ENCODE data around the gene NFAT5.

- TF ChIP-seq, protein P1, sequence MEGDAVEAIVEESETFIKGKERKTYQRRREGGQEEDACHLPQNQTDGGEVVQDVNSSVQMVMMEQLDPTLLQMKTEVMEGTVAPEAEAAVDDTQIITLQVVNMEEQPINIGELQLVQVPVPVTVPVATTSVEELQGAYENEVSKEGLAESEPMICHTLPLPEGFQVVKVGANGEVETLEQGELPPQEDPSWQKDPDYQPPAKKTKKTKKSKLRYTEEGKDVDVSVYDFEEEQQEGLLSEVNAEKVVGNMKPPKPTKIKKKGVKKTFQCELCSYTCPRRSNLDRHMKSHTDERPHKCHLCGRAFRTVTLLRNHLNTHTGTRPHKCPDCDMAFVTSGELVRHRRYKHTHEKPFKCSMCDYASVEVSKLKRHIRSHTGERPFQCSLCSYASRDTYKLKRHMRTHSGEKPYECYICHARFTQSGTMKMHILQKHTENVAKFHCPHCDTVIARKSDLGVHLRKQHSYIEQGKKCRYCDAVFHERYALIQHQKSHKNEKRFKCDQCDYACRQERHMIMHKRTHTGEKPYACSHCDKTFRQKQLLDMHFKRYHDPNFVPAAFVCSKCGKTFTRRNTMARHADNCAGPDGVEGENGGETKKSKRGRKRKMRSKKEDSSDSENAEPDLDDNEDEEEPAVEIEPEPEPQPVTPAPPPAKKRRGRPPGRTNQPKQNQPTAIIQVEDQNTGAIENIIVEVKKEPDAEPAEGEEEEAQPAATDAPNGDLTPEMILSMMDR (IDR thresholded peaks at IDR 0.05) = no peak
- TF ChIP-seq POLR2A (IDR thresholded peaks at IDR 0.05) (no peak), POLR2AphosphoS5 (IDR thresholded peaks at IDR 0.05) (no peak), EP300 (IDR thresholded peaks at IDR 0.05) (no peak)
Measured at GRCh38 chr16:69712277-69712676, 146.5 kb downstream of the NFAT5 start.
